ENCODE results near the gene PTPRE.

The PTPRE gene

DNA sequence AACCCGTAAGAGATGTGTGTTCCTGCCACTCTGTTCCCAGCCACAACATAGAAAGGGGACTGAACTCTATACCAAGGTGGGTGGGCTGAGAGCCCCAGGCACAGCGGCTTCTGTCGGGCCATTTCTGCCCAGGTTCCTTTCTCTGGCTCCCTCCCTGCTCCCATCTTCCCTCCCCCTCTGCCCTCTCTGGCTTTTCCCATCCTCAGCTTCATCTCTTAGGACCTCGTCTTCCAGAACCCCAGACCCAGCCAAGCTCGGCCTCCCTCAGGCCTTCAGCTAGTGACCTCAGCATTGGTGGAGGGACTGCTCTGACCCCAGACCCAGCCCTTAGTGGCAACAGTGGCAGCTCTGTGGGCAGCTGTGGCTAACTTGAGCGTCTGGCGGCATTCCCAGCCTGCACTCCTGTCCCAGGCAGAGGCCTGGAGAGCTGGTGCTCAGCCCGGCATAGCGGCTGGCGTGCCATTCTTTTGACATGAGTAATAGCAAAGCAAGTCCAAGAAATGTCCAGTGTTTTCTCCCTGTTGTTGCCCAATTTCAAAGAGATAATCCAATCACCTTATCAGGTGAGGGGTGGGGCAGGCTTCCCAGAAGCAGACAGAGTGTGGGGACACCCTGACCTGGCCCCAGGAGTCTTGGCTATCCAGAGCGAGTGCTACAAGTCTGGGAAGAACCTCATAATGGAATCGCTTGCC, 15.9 kb downstream of the PTPRE start:
- CTCF ChIA-PET: interaction anchor here (1.4 to 1.7 kb wide), 2 partner anchors 8 to 146 kb away, joined by 3 to 4 read pairs; no protein-coding TSS in a partner anchor
- DNase-seq (ENCODE audit: extremely low spot score): no peak
- TF ChIP-seq, protein P1, sequence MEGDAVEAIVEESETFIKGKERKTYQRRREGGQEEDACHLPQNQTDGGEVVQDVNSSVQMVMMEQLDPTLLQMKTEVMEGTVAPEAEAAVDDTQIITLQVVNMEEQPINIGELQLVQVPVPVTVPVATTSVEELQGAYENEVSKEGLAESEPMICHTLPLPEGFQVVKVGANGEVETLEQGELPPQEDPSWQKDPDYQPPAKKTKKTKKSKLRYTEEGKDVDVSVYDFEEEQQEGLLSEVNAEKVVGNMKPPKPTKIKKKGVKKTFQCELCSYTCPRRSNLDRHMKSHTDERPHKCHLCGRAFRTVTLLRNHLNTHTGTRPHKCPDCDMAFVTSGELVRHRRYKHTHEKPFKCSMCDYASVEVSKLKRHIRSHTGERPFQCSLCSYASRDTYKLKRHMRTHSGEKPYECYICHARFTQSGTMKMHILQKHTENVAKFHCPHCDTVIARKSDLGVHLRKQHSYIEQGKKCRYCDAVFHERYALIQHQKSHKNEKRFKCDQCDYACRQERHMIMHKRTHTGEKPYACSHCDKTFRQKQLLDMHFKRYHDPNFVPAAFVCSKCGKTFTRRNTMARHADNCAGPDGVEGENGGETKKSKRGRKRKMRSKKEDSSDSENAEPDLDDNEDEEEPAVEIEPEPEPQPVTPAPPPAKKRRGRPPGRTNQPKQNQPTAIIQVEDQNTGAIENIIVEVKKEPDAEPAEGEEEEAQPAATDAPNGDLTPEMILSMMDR (IDR thresholded peaks at IDR 0.05; ENCODE audit: control extremely low read depth, extremely low read depth, low read depth, missing control alignments): no peak
- POLR2A ChIA-PET: no interaction called here

DNA sequence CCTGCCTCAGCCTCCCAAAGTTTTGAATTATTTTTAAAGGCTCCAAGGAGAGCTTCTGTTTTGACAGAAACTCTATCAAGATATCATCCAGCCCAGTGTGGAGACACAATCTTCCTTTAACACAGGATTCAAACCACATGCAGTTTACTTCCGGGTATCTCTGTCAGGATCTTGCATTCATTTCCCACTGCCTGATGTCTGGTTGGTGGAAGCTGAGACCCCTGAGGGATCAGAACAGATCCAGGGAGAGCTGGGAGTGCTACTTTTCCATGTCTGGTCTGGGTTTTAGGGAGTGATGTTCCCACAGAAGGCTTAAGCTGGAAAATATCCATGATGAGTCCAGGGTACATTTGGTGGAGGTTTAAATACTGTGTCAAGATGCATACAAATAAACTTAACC, 16.7 kb downstream of the PTPRE start:
- no peak for DNase-seq (ENCODE audit: extremely low spot score)
- POLR2A ChIA-PET: no interaction called here
- CTCF ChIA-PET: interaction anchor here (1.5 to 1.7 kb wide), 2 partner anchors 9 to 13 kb away, joined by 4 to 5 read pairs; no protein-coding TSS in a partner anchor
- TF ChIP-seq, protein P1 (IDR thresholded peaks at IDR 0.05; ENCODE audit: control extremely low read depth, extremely low read depth, low read depth, missing control alignments): no peak

DNA sequence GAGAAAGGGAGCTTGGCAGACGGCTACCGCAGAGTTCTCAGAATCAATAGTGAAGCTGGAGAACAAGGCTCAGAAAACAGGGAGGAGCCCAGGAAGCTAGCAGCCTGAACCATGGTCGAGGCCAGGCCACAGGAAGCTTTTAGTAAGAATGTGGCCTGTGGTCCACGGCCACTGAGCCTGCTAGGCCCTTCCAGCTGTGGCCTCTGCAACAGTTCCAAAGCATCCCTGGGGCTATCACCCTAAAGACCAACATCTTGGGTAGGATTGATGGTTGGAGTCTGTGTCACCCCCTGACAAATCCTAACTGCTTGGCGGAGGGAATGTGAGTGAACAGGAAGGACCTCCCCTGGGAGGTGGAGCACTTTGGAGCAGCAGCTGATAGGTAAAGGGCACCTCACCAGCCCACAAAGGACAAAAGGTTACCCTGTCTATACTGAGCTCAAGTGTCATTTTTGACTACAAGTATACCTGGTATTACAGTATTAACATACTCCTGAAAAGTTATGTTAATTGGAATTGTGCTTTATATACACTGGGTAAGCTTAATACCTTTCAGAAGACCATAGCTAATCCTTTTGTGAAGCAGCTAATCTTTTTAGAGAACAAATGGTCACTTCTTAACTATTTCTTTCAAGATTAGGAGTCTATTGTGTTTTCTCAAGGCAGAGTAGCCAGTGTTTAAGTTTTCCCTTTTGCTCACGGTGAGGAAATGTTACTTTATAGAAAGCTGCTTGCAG, 18.7 kb downstream of the PTPRE start:
- no peak for DNase-seq (ENCODE audit: extremely low spot score)
- POLR2A ChIA-PET: no interaction called here
- TF ChIP-seq, protein P1 (IDR thresholded peaks at IDR 0.05; ENCODE audit: control extremely low read depth, extremely low read depth, low read depth, missing control alignments): no peak
- CTCF ChIA-PET: interaction anchor here (1.2 to 1.5 kb wide), 3 partner anchors 10 to 110 kb away, joined by 3 to 7 read pairs (median 3); no protein-coding TSS in a partner anchor

DNA sequence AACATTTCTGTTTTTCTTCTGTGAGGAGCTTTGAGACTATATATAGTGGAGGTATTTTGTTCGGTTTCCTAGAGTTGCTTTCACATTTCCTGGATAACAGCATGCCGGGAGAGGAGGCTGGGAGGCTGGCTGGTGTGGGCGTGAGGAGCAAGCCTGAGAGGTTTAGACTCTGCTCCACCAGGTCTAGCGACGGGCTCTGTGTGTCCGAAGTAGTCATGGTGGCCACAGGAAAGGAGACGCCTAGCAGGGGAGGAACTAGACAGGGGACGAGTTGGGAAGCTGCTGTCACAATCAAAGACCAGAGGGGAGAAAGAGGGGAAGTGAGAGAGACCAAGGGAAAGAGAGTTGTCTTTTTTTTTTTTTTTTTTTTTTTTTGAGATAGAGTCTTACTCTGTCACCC, 19.6 kb downstream of the PTPRE start:
- no peak for DNase-seq (ENCODE audit: extremely low spot score)
- ChIA-PET CTCF (interaction anchor here (1.3 kb wide), 1 partner anchor 9 kb away, joined by 7 read pairs; no protein-coding TSS in a partner anchor), POLR2A (no interaction called here)
- TF ChIP-seq, protein P1 (IDR thresholded peaks at IDR 0.05; ENCODE audit: control extremely low read depth, extremely low read depth, low read depth, missing control alignments): no peak

DNA sequence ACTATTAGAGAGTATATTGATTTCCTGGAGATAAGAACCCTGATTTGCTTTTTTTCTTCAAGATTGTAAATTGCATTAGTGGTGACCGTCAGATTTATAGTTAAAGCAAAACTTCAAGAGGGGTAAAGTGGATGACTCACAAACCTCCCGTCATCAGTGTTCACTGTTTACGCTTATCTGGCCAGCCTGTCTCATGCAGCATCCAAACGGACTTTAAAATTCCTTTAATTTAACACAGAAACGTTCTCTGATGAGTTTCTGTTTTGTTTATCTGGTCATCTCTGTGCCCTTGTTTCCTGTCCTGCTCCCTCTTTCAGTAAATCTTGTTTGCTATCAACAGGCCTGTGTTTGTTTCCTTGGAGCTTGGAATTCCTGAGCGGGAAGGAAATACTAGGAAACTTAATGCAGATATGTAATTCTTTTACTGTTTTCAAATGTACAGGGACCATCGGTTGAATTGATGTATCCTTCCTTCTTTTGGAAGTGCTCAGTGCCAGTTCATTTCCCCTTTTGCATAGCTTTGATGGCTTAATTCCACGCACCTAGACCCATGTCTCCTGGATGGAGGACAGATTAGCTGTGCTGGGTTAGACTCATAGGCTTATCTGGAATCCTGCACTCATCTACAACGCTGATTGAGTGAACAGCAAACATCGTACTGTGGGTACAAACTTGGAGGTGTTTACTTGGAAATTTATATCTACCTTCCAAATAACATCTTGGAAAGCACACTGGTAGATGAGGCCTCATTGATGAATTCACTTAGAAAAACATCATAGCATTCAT, 21.3 kb downstream of the PTPRE start:
- ChIA-PET CTCF (interaction anchor here (1.3 to 1.5 kb wide), 2 partner anchors 74 to 107 kb away, joined by 3 to 4 read pairs; no protein-coding TSS in a partner anchor), POLR2A (no interaction called here)
- DNase-seq (ENCODE audit: extremely low spot score): no peak
- TF ChIP-seq, protein P1 (IDR thresholded peaks at IDR 0.05; ENCODE audit: control extremely low read depth, extremely low read depth, low read depth, missing control alignments): no peak
